Rectal smooth muscle tissue (tissue), 1 donor: ENCODE results near the gene KDM2B.

Experiments used
- H3K27ac ChIP-seq: one replicate; pipeline ENCODE4 v1.7.0; 2013; ENCODE audit warnings: low read depth, low read length, inconsistent platforms
- H3K27me3 ChIP-seq: one replicate; pipeline ENCODE4 v1.7.0; 2013; ENCODE audit warnings: low read length; ENCODE audit not compliant: control insufficient read depth, insufficient read depth
- H3K36me3 ChIP-seq: one replicate; pipeline ENCODE4 v1.7.0; 2013; ENCODE audit warnings: low read length; ENCODE audit not compliant: control insufficient read depth, insufficient read depth
- H3K4me1 ChIP-seq: one replicate; pipeline ENCODE4 v1.7.0; 2013; ENCODE audit warnings: low read length; ENCODE audit not compliant: control insufficient read depth, insufficient read depth
- H3K4me3 ChIP-seq: one replicate; pipeline ENCODE4 v1.7.0; 2013; ENCODE audit warnings: low read length
- H3K9ac ChIP-seq: one replicate; pipeline ENCODE4 v1.7.0; 2013; ENCODE audit warnings: low read length

KDM2B gene

GRCh38 chr12:121529184-121529583 is 51.6 kb downstream of the KDM2B start:
- Histone ChIP-seq H3K27me3 (no peaks in the 10 kb centered on the region), H3K4me3 (no peak overlapping the region), H3K27ac (no peak overlapping the region), H3K9ac (no peak overlapping the region), H3K36me3 (peaks cover 2% of the 10 kb centered on the region), H3K4me1 (no peaks in the 10 kb centered on the region)

GRCh38 chr12:121525411-121525810 is 55.4 kb downstream of the KDM2B start:
- no peak overlapping the region for H3K4me3 ChIP-seq
- H3K36me3 ChIP-seq, result peaks cover 2% of the 10 kb centered on the region
- H3K27ac ChIP-seq, result no peak overlapping the region
- no peak overlapping the region for H3K9ac ChIP-seq
- no peaks in the 10 kb centered on the region for H3K4me1 ChIP-seq
- no peaks in the 10 kb centered on the region for H3K27me3 ChIP-seq

- H3K4me3 ChIP-seq, result no peak overlapping the region
- H3K27ac ChIP-seq, result peak overlapping the region; percentile 4
- peaks cover 2% of the 10 kb centered on the region for H3K36me3 ChIP-seq
- H3K27me3 ChIP-seq, result no peaks in the 10 kb centered on the region
- H3K9ac ChIP-seq, result no peak overlapping the region
- H3K4me1 ChIP-seq, result no peaks in the 10 kb centered on the region
Observed at GRCh38 chr12:121524196-121524916, 56.5 kb downstream of the KDM2B start.

GRCh38 chr12:121523741-121524140 is 57.1 kb downstream of the KDM2B start:
- H3K27ac ChIP-seq, result peak overlapping the region; percentile 4
- H3K9ac ChIP-seq, result no peak overlapping the region

GRCh38 chr12:121522971-121523370 is 57.9 kb downstream of the KDM2B start:
- Histone ChIP-seq H3K27ac (no peak overlapping the region), H3K4me3 (no peak overlapping the region), H3K9ac (no peak overlapping the region), H3K36me3 (peaks cover 2% of the 10 kb centered on the region), H3K27me3 (no peaks in the 10 kb centered on the region), H3K4me1 (no peaks in the 10 kb centered on the region)

More at GRCh38 chr12:121523741-121524140, 57.1 kb downstream of the KDM2B start:
- Histone ChIP-seq H3K27me3 (no peaks in the 10 kb centered on the region), H3K4me1 (no peaks in the 10 kb centered on the region), H3K36me3 (peaks cover 2% of the 10 kb centered on the region), H3K4me3 (no peak overlapping the region)

- no peaks in the 10 kb centered on the region for H3K4me1 ChIP-seq
- no peak overlapping the region for H3K4me3 ChIP-seq
- no peak overlapping the region for H3K9ac ChIP-seq
- H3K36me3 ChIP-seq, result no peaks in the 10 kb centered on the region
- H3K27me3 ChIP-seq, result no peaks in the 10 kb centered on the region
- no peak overlapping the region for H3K27ac ChIP-seq
Observed at GRCh38 chr12:121520586-121521086, 60.2 kb downstream of the KDM2B start.

GRCh38 chr12:121520119-121520518 is 60.7 kb downstream of the KDM2B start:
- no peak overlapping the region for H3K27ac ChIP-seq
- no peaks in the 10 kb centered on the region for H3K36me3 ChIP-seq
- H3K4me3 ChIP-seq, result no peak overlapping the region
- no peak overlapping the region for H3K9ac ChIP-seq
- H3K4me1 ChIP-seq, result no peaks in the 10 kb centered on the region
- H3K27me3 ChIP-seq, result no peaks in the 10 kb centered on the region

GRCh38 chr12:121519227-121519626 is 61.6 kb downstream of the KDM2B start:
- no peak overlapping the region for H3K27ac ChIP-seq
- H3K36me3 ChIP-seq, result no peaks in the 10 kb centered on the region
- no peak overlapping the region for H3K9ac ChIP-seq
- H3K4me3 ChIP-seq, result no peak overlapping the region
- H3K4me1 ChIP-seq, result no peaks in the 10 kb centered on the region
- no peaks in the 10 kb centered on the region for H3K27me3 ChIP-seq

- H3K9ac ChIP-seq, result no peak overlapping the region
- no peak overlapping the region for H3K4me3 ChIP-seq
- peak overlapping the region; percentile 40 for H3K27ac ChIP-seq
- no peaks in the 10 kb centered on the region for H3K27me3 ChIP-seq
- no peaks in the 10 kb centered on the region for H3K36me3 ChIP-seq
- no peaks in the 10 kb centered on the region for H3K4me1 ChIP-seq
Observed at GRCh38 chr12:121518656-121519055, 62.2 kb downstream of the KDM2B start.

GRCh38 chr12:121516437-121517011 is 64.3 kb downstream of the KDM2B start:
- no peaks in the 10 kb centered on the region for H3K36me3 ChIP-seq
- H3K27ac ChIP-seq, result no peak overlapping the region
- H3K9ac ChIP-seq, result no peak overlapping the region
- H3K4me3 ChIP-seq, result no peak overlapping the region
- no peaks in the 10 kb centered on the region for H3K27me3 ChIP-seq
- H3K4me1 ChIP-seq, result no peaks in the 10 kb centered on the region

GRCh38 chr12:121515615-121516014 is 65.2 kb downstream of the KDM2B start:
- Histone ChIP-seq H3K27me3 (no peaks in the 10 kb centered on the region), H3K4me3 (no peak overlapping the region), H3K4me1 (no peaks in the 10 kb centered on the region), H3K9ac (no peak overlapping the region), H3K36me3 (no peaks in the 10 kb centered on the region), H3K27ac (no peak overlapping the region)

- no peak overlapping the region for H3K27ac ChIP-seq
- no peaks in the 10 kb centered on the region for H3K27me3 ChIP-seq
- H3K36me3 ChIP-seq, result no peaks in the 10 kb centered on the region
Observed at GRCh38 chr12:121514184-121514742, 66.6 kb downstream of the KDM2B start.

More at GRCh38 chr12:121514184-121514742, 66.6 kb downstream of the KDM2B start:
- Histone ChIP-seq H3K9ac (no peak overlapping the region), H3K4me3 (no peak overlapping the region), H3K4me1 (no peaks in the 10 kb centered on the region)
